WTC11 (cell line): ENCODE data around the gene SCAF8.

Experiments
- CBFB ChIP-seq: sonication (generic); formaldehyde crosslinking; IDR thresholded peaks from 2 replicates; pipeline ENCODE4 v1.8.1; 2022; ENCODE audit warnings: mild to moderate bottlenecking, low read depth, missing genetic modification reagents
- CREB1 ChIP-seq: sonication (generic); formaldehyde crosslinking; IDR thresholded peaks from 2 replicates; pipeline ENCODE4 v1.8.0; 2023; ENCODE audit warnings: mild to moderate bottlenecking, missing genetic modification reagents
- CTCF ChIP-seq: fragments of 200-600 bp; IDR thresholded peaks from 2 replicates; pipeline ENCODE4 v1.8.0; 2022; ENCODE audit warnings: antibody characterized with exemption
- ETV6 ChIP-seq: sonication (generic); formaldehyde crosslinking; IDR thresholded peaks from 2 replicates; pipeline ENCODE4 v1.8.1; 2022; ENCODE audit warnings: mild to moderate bottlenecking, missing genetic modification reagents
- IRF1 ChIP-seq: sonication (generic); formaldehyde crosslinking; IDR thresholded peaks from 2 replicates; pipeline ENCODE4 v1.8.0; 2023; ENCODE audit warnings: missing genetic modification reagents
- MYBL2 ChIP-seq: sonication (generic); formaldehyde crosslinking; IDR thresholded peaks from 2 replicates; pipeline ENCODE4 v1.8.1; 2023; ENCODE audit warnings: mild to moderate bottlenecking, moderate library complexity, missing genetic modification reagents
- NR2C2 ChIP-seq: sonication (generic); formaldehyde crosslinking; IDR thresholded peaks from 2 replicates; pipeline ENCODE4 v1.8.0; 2022; ENCODE audit warnings: mild to moderate bottlenecking, missing genetic modification reagents
- SP1 ChIP-seq: sonication (generic); formaldehyde crosslinking; conservative IDR thresholded peaks from 2 replicates; pipeline ENCODE4 v1.8.1; 2022; ENCODE audit warnings: missing genetic modification reagents
- TEAD4 ChIP-seq: sonication (generic); formaldehyde crosslinking; IDR thresholded peaks from 2 replicates; pipeline ENCODE4 v1.8.0; 2022; ENCODE audit warnings: mild to moderate bottlenecking, missing genetic modification reagents
- TP53 ChIP-seq: sonication (generic); formaldehyde crosslinking; IDR thresholded peaks from 2 replicates; pipeline ENCODE4 v1.8.1; 2023; ENCODE audit warnings: mild to moderate bottlenecking, missing genetic modification reagents
- USF1 ChIP-seq: sonication (generic); formaldehyde crosslinking; IDR thresholded peaks from 2 replicates; pipeline ENCODE4 v1.8.0; 2022; ENCODE audit warnings: mild to moderate bottlenecking, missing genetic modification reagents
- ZNF121 ChIP-seq: sonication (generic); formaldehyde crosslinking; IDR thresholded peaks from 2 replicates; pipeline ENCODE4 v1.8.0; 2023; ENCODE audit warnings: missing genetic modification reagents
- ZNF416 ChIP-seq: fragments of 250-450 bp; sonication (Bioruptor Pico); IDR thresholded peaks from 2 replicates; pipeline ENCODE4 v1.9.0; 2021; ENCODE audit warnings: mild to moderate bottlenecking, inconsistent platforms

GRCh38 chr6:154830771-154831170 is 97.6 kb downstream of the SCAF8 start:
- TF ChIP-seq ZNF121 (CRISPR knock-in tag): no peak
- TF ChIP-seq MYBL2: no peak
- TF ChIP-seq TEAD4 (CRISPR knock-in tag): no peak
- TF ChIP-seq CTCF: no peak
- no peak for TF ChIP-seq USF1 (CRISPR knock-in tag)
- TF ChIP-seq NR2C2 (CRISPR knock-in tag): no peak
- no peak for TF ChIP-seq CREB1
- no peak for TF ChIP-seq TP53
- TF ChIP-seq IRF1 (CRISPR knock-in tag): no peak
- no peak for TF ChIP-seq CBFB (CRISPR knock-in tag)
- TF ChIP-seq ETV6 (CRISPR knock-in tag): no peak
- no peak for TF ChIP-seq ZNF416 (CRISPR knock-in tag)
- no peak for TF ChIP-seq SP1 (CRISPR knock-in tag)
